H1 (cell line): ENCODE results near the gene CRX. TPM values are rescaled to one million over a fixed set of nuclear protein-coding genes. Genes with fewer than 3 reads are reported as not detected.

Experiments
- CTCF ChIA-PET: fragments of 300-600 bp; sonication (Branson Sonifier 250); formaldehyde crosslinking; loops from one replicate; lab custom pipeline; 2021; ENCODE audit not compliant: partially characterized antibody; lab: Charles Lee
- POLR2A ChIA-PET: fragments of 300-600 bp; sonication (Branson Sonifier 250); formaldehyde crosslinking; loops from one replicate; lab custom pipeline; 2021; ENCODE audit warnings: inconsistent platforms; ENCODE audit not compliant: partially characterized antibody; lab: Charles Lee
- DNase-seq, 2 experiments: peaks; one replicate each; pipeline versions ENCODE4 v3.0.0 to v3.0.0-alpha.2; 2010 to 2022; ENCODE audit warnings: low spot score in 2 of 2, low read depth in 1 of 2, mixed read lengths in 1 of 2
- FAIRE-seq: peaks from 2 replicates; lab custom pipeline; 2011; peaks lifted over from hg19 to GRCh38; lab: Jason Lieb, UNC
- H2AFZ ChIP-seq: 2 replicates; pipeline ENCODE4 v1.8.1; 2012; ENCODE audit warnings: low read length, inconsistent platforms
- H2AK5ac ChIP-seq: 2 replicates; pipeline ENCODE4 v1.6.1; 2013; ENCODE audit warnings: low read depth, low read length
- H2BK120ac ChIP-seq: replicated peaks from 2 replicates; pipeline ENCODE3; 2013; ENCODE audit warnings: low read depth, low read length, inconsistent platforms
- H2BK12ac ChIP-seq: 2 replicates; pipeline ENCODE4 v1.6.1; 2013; ENCODE audit warnings: low read depth, low read length
- H2BK15ac ChIP-seq: 2 replicates; pipeline ENCODE4 v1.6.1; 2013; ENCODE audit warnings: low read length
- H2BK20ac ChIP-seq: 2 replicates; pipeline ENCODE4 v1.6.1; 2013; ENCODE audit warnings: low read length
- H2BK5ac ChIP-seq: 2 replicates; pipeline ENCODE4 v1.6.1; 2013; ENCODE audit warnings: low read depth, low read length
- H3K14ac ChIP-seq: 2 replicates; pipeline ENCODE4 v1.6.1; 2013; ENCODE audit warnings: inconsistent platforms; ENCODE audit not compliant: insufficient read length
- H3K18ac ChIP-seq: 2 replicates; pipeline ENCODE4 v1.6.1; 2013; ENCODE audit warnings: low read length; ENCODE audit errors: extremely low read depth
- H3K23ac ChIP-seq: 2 replicates; pipeline ENCODE4 v1.6.1; 2013; ENCODE audit warnings: inconsistent platforms; ENCODE audit not compliant: insufficient read length
- H3K23me2 ChIP-seq: 2 replicates; pipeline ENCODE4 v1.6.1; 2013; ENCODE audit warnings: low read depth, low read length
- H3K27ac ChIP-seq: 2 replicates; pipeline ENCODE4 v1.6.1; 2011; ENCODE audit warnings: low read depth, low read length, inconsistent platforms
- H3K27me3 ChIP-seq, 4 experiments: replicated peaks in 1 of 4; 1 replicate in 1 of 4; 2 replicates in 3 of 4; pipeline versions ENCODE4 v1.6.1 to v1.8.1; 2011 to 2013; ENCODE audit warnings: low read length in 3 of 4, mild to moderate bottlenecking in 3 of 4, inconsistent platforms in 2 of 4, mixed read lengths in 2 of 4, moderate library complexity in 1 of 4; ENCODE audit not compliant: control insufficient read depth in 3 of 4, insufficient read depth in 3 of 4; ENCODE audit errors: extremely low read depth in 1 of 4
- H3K36me3 ChIP-seq, 4 experiments: 2 replicates each; pipeline versions ENCODE4 v1.6.1 to v1.8.1; 2011 to 2013; ENCODE audit warnings: mild to moderate bottlenecking in 4 of 4, low read length in 3 of 4, moderate library complexity in 2 of 4, control low read depth in 1 of 4, inconsistent platforms in 1 of 4; ENCODE audit not compliant: insufficient read depth in 4 of 4, control insufficient read depth in 2 of 4
- H3K4ac ChIP-seq: replicated peaks from 2 replicates; pipeline ENCODE3; 2013; ENCODE audit warnings: low read length, low read depth, mixed read lengths, inconsistent platforms; ENCODE audit not compliant: insufficient read length
- H3K4me1 ChIP-seq, 4 experiments: replicated peaks in 1 of 4; 1 replicate in 1 of 4; 2 replicates in 3 of 4; pipeline versions ENCODE4 v1.6.1 to v1.8.1; 2011 to 2013; ENCODE audit warnings: low read length in 3 of 4, inconsistent platforms in 2 of 4, mixed read lengths in 1 of 4; ENCODE audit not compliant: insufficient read depth in 4 of 4, control insufficient read depth in 3 of 4
- H3K4me2 ChIP-seq, 2 experiments: 2 replicates each; pipeline versions ENCODE4 v1.6.1 to v1.8.1; 2011 to 2013; ENCODE audit warnings: low read depth in 2 of 2, low read length in 2 of 2, control low read depth in 1 of 2, inconsistent platforms in 1 of 2, mild to moderate bottlenecking in 1 of 2; ENCODE audit not compliant: insufficient read depth in 1 of 2
- H3K4me3 ChIP-seq, 4 experiments: fragments of 200-600, 300-600 bp in 1 of 4; sonication (generic), shearing (Covaris generic), sonication (Bioruptor Twin) in 1 of 4; 2 replicates each; pipeline versions ENCODE4 v1.5.1 to v1.8.1; 2011 to 2016; ENCODE audit warnings: low read length in 4 of 4, low read depth in 3 of 4, control low read depth in 2 of 4, inconsistent platforms in 2 of 4, mild to moderate bottlenecking in 2 of 4, mixed read lengths in 1 of 4, moderate library complexity in 1 of 4; ENCODE audit not compliant: insufficient read depth in 2 of 4; ENCODE audit errors: extremely low read depth in 1 of 4
- H3K56ac ChIP-seq: replicated peaks from 2 replicates; pipeline ENCODE3; 2013; ENCODE audit warnings: low read depth, mild to moderate bottlenecking, mixed read lengths, low read length, inconsistent platforms; ENCODE audit not compliant: insufficient read length
- H3K79me1 ChIP-seq: 2 replicates; pipeline ENCODE4 v1.6.1; 2013; ENCODE audit warnings: low read depth, low read length, control low read depth
- H3K79me2 ChIP-seq, 2 experiments: 2 replicates each; pipeline versions ENCODE4 v1.6.1 to v1.8.1; 2012 to 2013; ENCODE audit warnings: low read length in 2 of 2, mild to moderate bottlenecking in 2 of 2, inconsistent platforms in 1 of 2; ENCODE audit not compliant: insufficient read depth in 2 of 2, control insufficient read depth in 1 of 2
- H3K9ac ChIP-seq, 4 experiments: replicated peaks in 1 of 4; 1 replicate in 1 of 4; 2 replicates in 3 of 4; pipeline versions ENCODE4 v1.6.1 to v1.8.1; 2011 to 2013; ENCODE audit warnings: low read depth in 3 of 4, low read length in 3 of 4, control low read depth in 2 of 4, mild to moderate bottlenecking in 2 of 4, moderate library complexity in 2 of 4, inconsistent platforms in 1 of 4; ENCODE audit errors: extremely low read depth in 1 of 4
- H3K9me3 ChIP-seq, 2 experiments: 2 replicates each; pipeline versions ENCODE4 v1.6.1 to v1.8.1; 2012 to 2013; ENCODE audit warnings: mild to moderate bottlenecking in 2 of 2, moderate library complexity in 2 of 2, control low read depth in 1 of 2, inconsistent platforms in 1 of 2, low read depth in 1 of 2, low read length in 1 of 2, mixed read lengths in 1 of 2; ENCODE audit not compliant: insufficient read depth in 2 of 2
- H4K20me1 ChIP-seq, 2 experiments: replicated peaks in 1 of 2; 2 replicates each; pipeline versions ENCODE3 to v1.8.1; 2011 to 2013; ENCODE audit warnings: inconsistent platforms in 2 of 2, low read length in 2 of 2, mild to moderate bottlenecking in 1 of 2; ENCODE audit not compliant: insufficient read depth in 2 of 2, control insufficient read depth in 1 of 2
- H4K5ac ChIP-seq: 2 replicates; pipeline ENCODE4 v1.6.1; 2013; ENCODE audit warnings: low read length, low read depth, mixed read lengths, inconsistent platforms; ENCODE audit not compliant: insufficient read length
- H4K8ac ChIP-seq: 2 replicates; pipeline ENCODE4 v1.8.0; 2013; ENCODE audit warnings: mild to moderate bottlenecking, moderate library complexity, low read length, inconsistent platforms; ENCODE audit not compliant: insufficient read depth; ENCODE audit errors: extremely low read depth
- H4K91ac ChIP-seq: replicated peaks from 2 replicates; pipeline ENCODE3; 2013; ENCODE audit warnings: low read length, mixed read lengths, inconsistent platforms; ENCODE audit not compliant: insufficient read length
- BCL11A ChIP-seq, 2 experiments: IDR thresholded peaks; one replicate each; pipeline ENCODE4 v1.6.1; 2011; ENCODE audit warnings: low read depth in 2 of 2, low read length in 2 of 2, mild to moderate bottlenecking in 2 of 2
- CBX8 ChIP-seq: fragments of 300-800, 300-1000 bp; sonication (generic); IDR thresholded peaks from 2 replicates; pipeline ENCODE4 v1.7.1; 2016; ENCODE audit warnings: low read depth, low read length, borderline replicate concordance
- CREB1 ChIP-seq: IDR thresholded peaks from 2 replicates; pipeline ENCODE4 v1.6.1; 2012; ENCODE audit warnings: inconsistent platforms
- E2F6 ChIP-seq: IDR thresholded peaks from 2 replicates; pipeline ENCODE4 v1.6.1; 2012; ENCODE audit warnings: inconsistent platforms
- HDAC6 ChIP-seq: IDR thresholded peaks from one replicate; pipeline ENCODE4 v1.7.1; 2012; ENCODE audit warnings: low read depth, mild to moderate bottlenecking, inconsistent platforms, low read length, moderate library complexity
- JUN ChIP-seq: IDR thresholded peaks from 2 replicates; pipeline ENCODE4 v1.6.1; 2011; ENCODE audit warnings: low read depth, mild to moderate bottlenecking, improper control_type of control experiment, low read length
- POLR2A ChIP-seq, 2 experiments: IDR thresholded peaks; 1 replicate in 1 of 2; 2 replicates in 1 of 2; pipeline ENCODE4 v1.6.1; 2011; ENCODE audit warnings: low read depth in 2 of 2, low read length in 2 of 2, mild to moderate bottlenecking in 2 of 2; ENCODE audit errors: control extremely low read depth in 1 of 2
- POLR2AphosphoS5 ChIP-seq: IDR thresholded peaks from 2 replicates; pipeline ENCODE4 v1.6.1; 2011; ENCODE audit warnings: low read depth, low read length
- SIN3A ChIP-seq, 2 experiments: IDR thresholded peaks in 1 of 2; conservative IDR thresholded peaks in 1 of 2; 2 replicates each; pipeline ENCODE4 v1.6.1; 2011 to 2012; ENCODE audit warnings: low read length in 2 of 2, improper control_type of control experiment in 1 of 2, low read depth in 1 of 2, mild to moderate bottlenecking in 1 of 2
- SIX5 ChIP-seq: IDR thresholded peaks from 2 replicates; pipeline ENCODE4 v1.6.1; 2011; ENCODE audit warnings: mild to moderate bottlenecking, low read depth, low read length
- SUZ12 ChIP-seq: fragments of 200-600 bp; sonication (generic); IDR thresholded peaks from 2 replicates; pipeline ENCODE4 v1.6.1; 2012; ENCODE audit warnings: mild to moderate bottlenecking, inconsistent platforms, low read length, moderate library complexity, mixed read lengths
- ZNF274 ChIP-seq: IDR thresholded peaks from 2 replicates; pipeline ENCODE4 v1.7.0; 2012; ENCODE audit warnings: low read length, borderline replicate concordance; ENCODE audit errors: extremely low read depth
- WGBS, 2 experiments: shearing (Covaris generic) in 1 of 2; methylation state at CpG; one replicate each; pipeline versions ENCODE4 v1.1.6 to v1.1.7; 2013 to 2015; ENCODE audit warnings: low lambda C conversion rate in 2 of 2, mixed read lengths in 2 of 2, inconsistent platforms in 1 of 2, low coverage in 1 of 2, missing lambda C conversion rate in 1 of 2; ENCODE audit not compliant: insufficient replicate concordance in 2 of 2, insufficient coverage in 1 of 2, insufficient read length in 1 of 2; ENCODE audit errors: extremely low coverage in 1 of 2, missing lambda C conversion rate in 1 of 2; 5-methylcytosine and 5-hydroxymethylcytosine counted together
- polyA plus RNA-seq, 7 experiments: library from polyadenylated mRNA; depleted of rRNA in 3 of 7; stranded (reverse) in 5 of 7; unstranded in 2 of 7; fragments of >200 nt in 5 of 7; fragments of 200-250 nt in 2 of 7; gene quantifications; 1 replicate in 5 of 7; 2 replicates in 1 of 7; 4 replicates in 1 of 7; pipeline versions ENCODE4 v1.2.1 to v1.2.3, GENCODE V29; 2011 to 2013; ENCODE audit warnings: missing spikeins in 2 of 7, mixed read lengths in 2 of 7
- total RNA-seq: library from RNA; stranded (reverse); fragmentation: NEBNext Ultra II Directional; extraction: Animal tissue kit (Norgen Biotek cat#: 25700); gene quantifications from 2 replicates; pipeline ENCODE4 v1.2.1, GENCODE V29; 2021
- TF ChIP-seq, protein P1 (sequence below): IDR thresholded peaks from 2 replicates; pipeline ENCODE4 v1.6.1; 2011; ENCODE audit warnings: low read length, improper control_type of control experiment

CRX gene
- total and polyA plus RNA-seq, 2 of the 8 experiments (the other 6 are each of a cell fraction or from before 2014, with no cell fraction given): 0.08 TPM; not detected in 1

GRCh38 chr19:47806435-47806834 is 15.3 kb upstream of the CRX start:
- Histone ChIP-seq H3K4me3 (no peak overlapping the region), H3K27me3 (no peaks in the 10 kb centered on the region), H3K36me3 (no peaks in the 10 kb centered on the region), H3K9me3 (no peaks in the 10 kb centered on the region), H3K23me2 (no peaks in the 10 kb centered on the region), H2BK20ac (no peak overlapping the region), H3K4me2 (no peak overlapping the region), H3K9ac (no peak overlapping the region), H2BK15ac (no peak overlapping the region), H2BK120ac (no peak overlapping the region), H3K18ac (no peak overlapping the region), H2AFZ (no peak overlapping the region), H3K4ac (no peak overlapping the region), H2AK5ac (no peak overlapping the region), H3K79me1 (no peaks in the 10 kb centered on the region), H2BK5ac (no peak overlapping the region), H3K23ac (no peak overlapping the region), H4K5ac (no peak overlapping the region), H3K27ac (no peak overlapping the region), H4K91ac (no peak overlapping the region), H4K8ac (no peak overlapping the region), H3K56ac (no peak overlapping the region), H3K4me1 (no peaks in the 10 kb centered on the region), H3K79me2 (no peaks in the 10 kb centered on the region), H3K14ac (no peak overlapping the region), H4K20me1 (no peaks in the 10 kb centered on the region), H2BK12ac (no peak overlapping the region)
- CTCF ChIA-PET: interaction anchor here (0.8 to 4.6 kb wide), 11 partner anchors 9 to 100 kb away, joined by 3 to 19 read pairs (median 5); no protein-coding TSS in a partner anchor
- 90% methylated on average over 6 of the region's 6 CpGs; no CpG with 5 or more reads in 1 of the 2 experiments for WGBS, 2 experiments
- FAIRE-seq (no peak), DNase-seq (no peak)
- POLR2A ChIA-PET: interaction anchor here (0.6 to 0.8 kb wide), 3 partner anchors 46 to 70 kb away, joined by 3 to 8 read pairs (median 4); no protein-coding TSS in a partner anchor
- TF ChIP-seq E2F6 (no peak), ZNF274 (no peak), POLR2AphosphoS5 (no peak), POLR2A (IDR thresholded peaks at IDR 0.05; ENCODE audit: control extremely low read depth in 1 of 2, low read depth in 2 of 2, low read length in 2 of 2) (no peak), JUN (no peak), SUZ12 (no peak), CBX8 (no peak), HDAC6 (no peak), CREB1 (no peak), SIX5 (no peak), BCL11A (IDR thresholded peaks at IDR 0.05; ENCODE audit: low read depth in 2 of 2, low read length in 2 of 2) (no peak), SIN3A (conservative IDR thresholded peaks at IDR 0.05 in 1 of 2, IDR thresholded peaks at IDR 0.05 in 1 of 2; ENCODE audit: low read depth in 1 of 2, low read length in 2 of 2) (no peak)
- TF ChIP-seq, protein P1, sequence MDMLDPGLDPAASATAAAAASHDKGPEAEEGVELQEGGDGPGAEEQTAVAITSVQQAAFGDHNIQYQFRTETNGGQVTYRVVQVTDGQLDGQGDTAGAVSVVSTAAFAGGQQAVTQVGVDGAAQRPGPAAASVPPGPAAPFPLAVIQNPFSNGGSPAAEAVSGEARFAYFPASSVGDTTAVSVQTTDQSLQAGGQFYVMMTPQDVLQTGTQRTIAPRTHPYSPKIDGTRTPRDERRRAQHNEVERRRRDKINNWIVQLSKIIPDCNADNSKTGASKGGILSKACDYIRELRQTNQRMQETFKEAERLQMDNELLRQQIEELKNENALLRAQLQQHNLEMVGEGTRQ: no peak
